Stimulated activated CD8-positive, alpha-beta memory T cell treated with anti-CD3 and anti-CD28 coated beads, Interleukin-2, amount 100 ng/mL, for 48 hours (primary cell): Measurements from ENCODE around the gene ZC2HC1C.
A peak's percentile ranks its signal among the peaks of the same experiment; 100 is the strongest.
"Not testable (repeated sequence)": the region's sequence is repeated elsewhere in the genome, so short reads cannot be mapped to it uniquely, and the experiment has no call there.

Experiments
- DNase-seq, 2 donors: peaks; one replicate each; pipeline ENCODE4 v3.0.0-alpha.2; 2020; ENCODE audit warnings: low read depth in 2 of 2

ZC2HC1C gene

DNA sequence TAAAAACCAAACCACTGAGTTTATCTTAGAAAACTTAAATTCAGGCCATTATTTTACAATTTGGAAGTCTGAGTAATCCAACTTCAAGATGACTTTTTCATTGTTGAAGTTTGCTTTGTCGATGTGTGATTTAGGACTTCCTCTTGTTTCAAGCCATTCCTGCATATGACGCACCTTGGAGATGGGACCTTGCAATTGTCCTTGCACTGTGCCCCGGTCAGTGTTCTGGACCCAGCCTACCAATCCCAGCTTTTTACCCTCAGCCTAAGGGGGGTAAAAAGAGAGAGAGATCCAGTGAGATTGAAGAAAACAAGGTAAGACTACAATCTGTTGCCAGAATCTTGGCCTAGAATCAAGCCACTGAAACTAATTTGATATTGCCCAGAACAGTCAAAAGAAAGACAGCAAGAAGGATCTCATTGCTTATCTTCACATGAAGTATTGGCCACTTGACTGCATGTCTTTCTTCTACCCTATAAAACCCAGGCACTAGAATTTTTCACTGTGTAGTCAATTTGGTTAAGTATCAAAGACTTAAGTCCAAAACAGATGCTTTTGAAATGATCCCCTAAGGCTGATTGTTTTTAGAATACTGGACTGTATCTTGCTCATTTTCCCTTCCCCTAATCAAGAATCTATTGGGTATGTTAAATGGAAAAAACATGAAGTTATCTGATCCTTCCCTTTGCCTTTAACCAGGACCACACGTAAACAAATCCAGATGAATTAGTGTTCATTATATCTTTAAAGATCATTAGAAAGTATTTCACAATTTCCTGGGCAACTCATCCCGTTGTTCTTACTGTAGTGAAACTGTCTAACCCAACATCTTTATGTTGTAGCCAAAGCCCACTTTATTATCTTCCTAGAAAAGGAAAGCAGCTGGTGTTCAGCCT lies 15.8 kb upstream of the ZC2HC1C start:
- no peak for DNase-seq

DNA sequence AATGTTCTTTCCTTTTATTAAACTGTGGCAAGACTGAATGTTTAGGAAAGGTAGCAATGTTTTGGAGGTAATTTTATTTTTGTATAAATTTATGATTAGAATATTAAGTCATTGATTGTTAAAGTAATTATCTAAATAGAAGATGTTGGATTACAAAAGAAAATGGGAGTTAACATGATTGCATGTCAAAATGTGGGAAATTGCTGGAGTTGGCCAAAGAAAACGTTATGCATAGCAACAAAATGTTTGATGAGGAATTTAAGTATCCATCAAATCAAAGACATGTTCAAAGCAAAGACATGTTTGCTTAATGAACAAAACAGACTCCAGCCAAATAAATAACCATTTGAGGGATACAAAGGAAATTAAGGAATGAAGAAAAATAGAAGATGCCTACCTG lies 15.0 kb upstream of the ZC2HC1C start:
- DNase-seq = no peak

DNA sequence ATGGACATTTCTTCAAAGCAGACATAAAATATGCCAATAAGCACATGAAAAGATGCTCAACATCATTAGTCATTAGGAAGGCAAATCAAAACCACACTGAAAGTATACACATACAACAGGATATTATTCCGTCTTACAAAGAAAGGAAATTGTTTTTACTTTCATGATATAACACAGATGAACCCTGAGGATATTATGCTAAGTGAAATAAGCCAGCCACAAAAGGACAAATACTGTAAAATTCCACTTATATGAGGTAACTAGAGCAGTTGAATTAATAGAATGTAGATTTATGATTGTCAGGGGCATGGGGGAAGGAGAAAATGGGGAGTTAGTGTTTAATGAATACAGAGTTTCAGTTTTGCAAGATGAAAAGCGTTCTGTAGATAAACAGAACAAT lies 9.8 kb upstream of the ZC2HC1C start:
- no peak for DNase-seq

DNA sequence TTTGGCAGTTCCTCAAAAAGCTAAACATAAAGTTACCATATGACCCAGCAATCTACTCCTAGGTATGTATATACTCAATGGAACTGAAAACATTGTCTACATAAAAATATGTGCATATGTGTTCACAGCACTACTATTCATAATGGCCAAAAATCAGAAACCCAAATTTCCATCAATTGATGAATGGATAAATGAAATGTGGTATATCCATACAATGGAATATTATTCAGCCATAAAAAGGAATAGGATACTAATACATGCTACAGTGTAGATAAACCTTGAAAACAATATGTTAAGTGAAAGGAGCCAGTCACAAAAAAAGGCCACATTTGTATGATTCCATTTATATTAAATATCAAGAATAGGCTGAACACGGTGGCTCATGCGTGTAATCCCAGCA lies 9.0 kb upstream of the ZC2HC1C start:
- DNase-seq = no peak

DNA sequence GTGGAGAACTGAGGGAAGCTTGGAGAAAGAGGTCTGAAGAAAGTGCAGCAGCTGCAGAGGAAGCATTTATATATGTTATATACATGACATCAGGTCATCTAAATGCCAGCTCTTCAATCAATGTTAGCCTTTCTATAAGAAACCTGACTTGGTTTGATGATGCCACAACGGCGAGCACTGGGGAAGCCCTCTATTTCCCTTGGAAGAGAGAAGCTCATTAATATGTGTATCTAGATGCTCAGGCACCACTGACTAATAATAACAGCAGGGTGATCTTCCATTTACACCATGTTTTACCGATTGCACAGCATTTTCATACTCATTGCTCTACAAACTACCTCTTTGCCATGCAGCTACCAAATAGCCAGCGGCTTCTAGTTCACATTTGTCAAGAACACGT lies 6.4 kb upstream of the ZC2HC1C start:
- DNase-seq = no peak

DNA sequence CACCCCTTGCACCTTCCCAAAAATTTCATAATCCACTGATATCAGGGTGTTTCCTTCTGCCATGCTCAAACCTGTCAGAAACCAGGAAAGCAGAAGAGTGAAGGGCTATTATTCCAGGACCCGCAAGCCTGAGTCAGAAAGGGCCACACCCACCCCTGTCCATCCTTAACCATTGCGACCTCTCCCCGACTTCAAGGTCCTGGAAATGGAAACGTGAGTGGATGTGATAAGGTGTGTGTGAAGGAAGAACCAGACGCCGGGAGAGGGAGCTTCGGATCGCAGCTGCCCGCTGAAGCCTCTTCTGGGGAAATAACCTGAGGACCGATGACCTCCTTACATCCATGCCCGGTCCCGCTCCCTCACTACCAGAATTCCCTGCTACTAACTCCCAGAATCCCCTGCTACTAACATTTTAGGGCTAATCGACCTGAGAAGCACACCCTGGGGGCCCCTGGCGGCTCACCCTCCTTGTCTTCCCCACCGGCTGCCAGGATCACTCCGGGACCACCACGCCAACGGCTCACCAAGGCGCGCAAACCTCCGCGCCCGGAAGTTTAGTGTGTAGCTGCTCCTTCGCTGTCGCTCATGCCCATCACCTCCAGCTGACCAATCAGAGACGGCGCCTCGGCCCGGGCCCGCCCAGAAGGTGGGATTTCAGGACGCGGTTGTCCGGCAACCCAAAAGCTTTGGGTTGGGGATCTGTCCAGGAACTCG lies 5.8 kb upstream of the ZC2HC1C start, which contains the start of gene ACYP1:
Gene ACYP1 (minus strand): TSS at position 534 of the 714 bp plus-strand sequence. CDS start 471 bp downstream, at position 63.
- DNase-seq = peak; percentile 87 to 94

DNA sequence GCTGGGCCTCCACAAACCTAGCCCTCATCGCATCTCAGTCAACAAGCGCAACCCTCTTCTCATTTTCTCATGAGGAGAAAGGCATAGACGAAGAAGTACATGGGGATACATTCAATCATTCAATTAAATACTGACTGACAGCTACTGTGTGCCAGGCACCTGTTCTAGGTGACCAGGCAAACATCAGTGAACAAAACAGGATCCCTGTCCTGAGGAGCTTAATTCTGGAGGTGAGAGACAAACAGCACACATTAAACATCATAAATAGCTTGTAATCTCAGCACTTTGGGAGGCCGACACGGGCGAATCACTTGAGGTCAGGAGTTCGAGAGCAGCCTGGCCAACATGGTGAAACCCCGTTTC lies 5.3 kb upstream of the ZC2HC1C start:
- no peak for DNase-seq

DNA sequence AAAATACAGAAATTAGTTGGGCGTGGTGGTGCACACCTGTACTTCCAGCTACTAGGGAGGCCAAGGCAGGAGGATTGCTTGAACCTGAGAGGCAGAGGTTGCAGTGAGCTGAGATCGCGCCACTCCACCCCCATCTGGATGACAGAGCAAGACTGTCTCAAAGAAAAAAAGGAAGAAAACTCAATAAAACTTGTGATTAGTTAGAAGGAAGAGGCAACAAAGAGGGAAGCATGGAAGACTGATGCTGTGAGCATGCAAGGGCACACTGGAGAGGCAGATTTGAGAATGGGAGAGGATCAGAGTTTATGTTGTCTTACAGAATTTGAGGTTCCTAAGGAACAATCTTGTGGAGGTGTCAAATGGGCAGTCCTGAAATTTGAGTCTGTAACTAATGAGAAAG lies 2.8 kb upstream of the ZC2HC1C start:
- DNase-seq = no peak

DNA sequence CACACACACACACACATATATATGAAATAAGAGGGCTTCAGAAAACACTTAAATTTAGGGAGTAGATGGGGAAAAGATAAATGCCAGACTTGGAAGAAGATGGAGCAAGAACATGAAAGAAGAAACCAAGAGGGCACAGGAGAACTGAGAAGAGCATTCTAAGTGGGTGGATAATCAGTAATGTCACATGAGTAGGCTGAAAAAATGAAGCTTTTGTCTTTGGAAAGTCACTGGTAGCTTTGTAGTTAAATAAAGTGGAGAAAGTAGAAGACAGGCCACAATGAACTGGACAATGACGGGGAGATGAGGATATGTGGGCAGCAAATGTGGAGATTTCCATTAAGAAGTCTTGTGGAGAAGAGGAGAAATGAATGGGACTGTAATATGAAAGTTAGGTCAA lies 2.2 kb upstream of the ZC2HC1C start:
- DNase-seq = no peak

DNA sequence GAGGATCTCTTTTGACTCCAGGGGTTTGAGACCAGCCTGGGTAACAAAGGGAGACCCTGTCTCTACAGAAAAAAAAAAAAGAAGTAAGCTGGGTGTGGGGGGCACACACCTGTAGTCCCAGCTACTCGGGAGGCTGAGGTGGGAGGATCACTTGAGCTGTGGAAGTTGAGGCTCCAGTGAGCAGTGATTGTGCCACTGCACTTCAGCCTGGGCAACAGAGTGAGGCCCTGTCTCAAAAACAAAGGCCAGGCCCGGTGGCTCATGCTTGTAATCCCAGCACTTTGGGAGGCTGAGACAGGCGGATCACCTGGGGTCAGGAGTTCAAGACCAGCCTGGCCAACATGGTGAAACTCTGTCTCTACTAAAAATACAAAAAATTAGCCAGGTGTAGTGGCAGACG lies 1.7 kb upstream of the ZC2HC1C start:
- not testable (repeated sequence) for DNase-seq

DNA sequence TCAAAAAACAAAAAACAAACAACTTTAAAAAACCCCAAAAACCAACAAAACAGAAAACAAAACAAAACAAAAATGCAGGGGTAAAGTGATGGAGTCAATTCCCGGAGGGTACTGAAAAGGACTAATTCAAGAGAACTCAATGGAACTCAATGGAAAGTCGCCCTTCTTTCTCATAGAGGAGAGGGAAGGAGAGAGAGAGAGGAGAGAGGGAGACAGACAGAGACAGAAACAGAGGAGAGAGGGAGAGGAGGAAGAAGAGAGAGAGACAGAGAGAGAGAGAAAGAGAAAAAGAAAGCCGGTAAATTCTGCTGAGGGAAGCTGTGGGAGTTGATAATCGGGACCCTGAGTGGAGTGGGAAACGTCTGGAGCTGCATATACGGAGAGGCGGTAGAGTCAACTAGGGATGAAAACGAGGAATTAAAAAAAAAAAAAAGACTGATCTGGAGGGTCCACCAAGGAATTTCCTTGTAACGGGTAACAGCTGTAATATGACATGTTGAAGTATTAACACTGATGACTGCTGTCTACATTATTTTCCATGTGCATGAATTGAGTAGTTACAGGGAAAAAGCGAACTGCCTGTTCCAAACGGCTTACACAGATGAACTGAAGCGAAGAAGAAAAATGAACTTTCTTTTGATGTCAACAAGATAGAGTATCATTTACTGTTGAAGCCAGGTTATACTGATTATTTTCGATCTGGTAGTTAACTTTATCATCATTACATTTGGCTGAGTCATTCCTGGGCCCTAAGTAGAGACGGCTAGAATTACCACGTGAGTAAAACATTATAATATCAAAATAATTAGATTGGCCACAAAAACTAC lies 934 bp upstream of the ZC2HC1C start:
- DNase-seq = no peak

DNA sequence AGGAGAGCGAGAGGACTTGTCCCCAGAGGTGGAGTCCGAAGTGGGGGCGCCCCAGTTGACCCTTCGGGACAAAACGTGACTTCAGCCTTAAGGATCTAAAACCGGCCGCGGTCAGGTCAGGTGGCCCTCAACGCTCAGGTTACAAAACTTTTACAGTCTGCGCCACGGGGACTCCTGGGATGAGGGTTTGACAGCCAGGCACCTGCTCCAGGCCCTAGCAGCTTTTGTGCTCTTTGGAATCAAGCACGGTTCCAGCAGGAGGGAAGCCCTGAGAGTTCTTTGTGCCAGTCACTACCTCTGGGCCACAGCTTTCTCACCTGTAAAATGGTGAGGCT lies 337 bp downstream of the ZC2HC1C start:
- no peak for DNase-seq

DNA sequence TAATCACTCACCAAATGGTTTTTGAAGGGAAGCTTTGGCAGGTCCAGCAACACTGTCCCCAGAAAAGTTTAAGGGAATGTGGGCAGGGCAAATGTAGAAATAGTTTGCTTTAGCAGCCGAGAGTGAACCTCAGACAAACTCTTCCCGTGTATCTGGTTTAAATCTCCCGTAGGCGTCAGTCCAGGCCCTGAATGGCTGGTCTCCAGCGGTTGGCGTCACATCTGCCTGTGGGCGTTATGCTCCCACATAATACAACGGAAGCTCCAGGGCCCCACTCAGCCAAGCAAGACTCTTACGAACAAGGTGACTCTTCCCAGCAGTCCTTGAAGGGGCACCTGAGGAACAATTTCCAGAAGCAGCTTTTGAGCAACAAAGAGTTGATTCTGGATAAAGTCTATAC lies 942 bp downstream of the ZC2HC1C start:
- no peak for DNase-seq

DNA sequence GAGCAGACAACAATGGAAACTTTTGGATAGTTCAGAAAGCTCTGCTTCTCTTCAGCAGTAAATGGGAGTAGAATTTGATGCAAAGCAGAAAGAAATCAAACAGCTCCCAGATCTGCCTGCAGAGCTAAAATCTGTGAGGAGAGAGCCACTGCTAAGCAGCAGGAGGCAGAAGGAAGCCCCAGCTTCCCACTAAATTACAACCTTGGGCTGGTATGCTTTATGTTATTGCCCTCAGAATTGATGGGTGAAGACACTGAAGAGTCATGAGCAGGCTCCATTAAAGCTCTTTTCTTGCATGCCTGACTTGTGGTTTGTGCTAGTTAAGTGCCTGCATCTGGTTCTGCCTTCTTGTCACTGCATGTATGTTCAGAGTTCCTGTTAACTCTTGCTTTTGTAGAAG lies 8.4 kb downstream of the ZC2HC1C start:
- no peak for DNase-seq

DNA sequence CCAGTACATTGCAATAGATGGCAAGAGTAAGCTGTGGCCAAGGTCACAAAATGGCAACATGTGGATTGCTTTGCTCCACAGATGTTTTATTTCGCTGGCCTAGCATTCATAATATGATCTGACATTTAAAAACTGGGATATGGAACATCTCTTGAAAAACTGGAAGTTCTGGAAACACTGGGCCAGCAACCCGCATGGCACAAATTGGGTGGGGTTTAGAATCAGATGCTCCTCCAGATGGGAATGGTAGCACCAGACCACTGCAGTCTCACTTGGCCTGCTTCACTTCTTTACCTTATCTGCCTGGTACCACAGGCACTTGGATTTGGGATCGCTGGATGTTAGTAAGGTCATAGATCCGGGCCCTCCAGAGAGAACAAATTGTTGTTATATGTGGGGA lies 10.1 kb downstream of the ZC2HC1C start:
- DNase-seq = no peak

DNA sequence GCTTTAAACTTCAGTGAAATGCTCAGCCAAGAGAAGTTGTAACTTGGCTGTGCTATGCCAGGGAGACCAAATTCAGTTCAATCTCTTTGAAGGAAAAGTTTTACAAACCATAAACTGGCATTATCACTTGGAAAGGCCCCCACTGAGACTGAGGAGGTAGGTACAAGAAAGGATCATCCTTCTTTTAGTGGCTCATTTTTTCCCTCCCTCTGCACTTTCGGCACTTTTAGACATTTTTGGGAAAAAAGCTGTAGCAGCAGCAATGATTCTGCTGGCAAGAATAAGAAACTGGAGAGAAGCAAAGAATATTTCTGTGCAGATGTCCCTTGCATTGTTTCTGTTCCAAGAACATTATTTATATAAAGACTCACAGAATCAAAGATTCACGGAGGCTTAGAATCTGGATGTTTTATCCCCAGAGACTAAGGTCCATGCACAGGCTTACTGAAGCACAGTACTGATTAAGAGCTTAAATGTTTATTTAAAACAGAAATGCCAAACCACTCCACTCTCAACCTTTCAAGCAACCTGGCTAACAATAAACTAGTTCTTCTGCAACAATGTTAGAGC lies 12.3 kb downstream of the ZC2HC1C start:
- DNase-seq = no peak

DNA sequence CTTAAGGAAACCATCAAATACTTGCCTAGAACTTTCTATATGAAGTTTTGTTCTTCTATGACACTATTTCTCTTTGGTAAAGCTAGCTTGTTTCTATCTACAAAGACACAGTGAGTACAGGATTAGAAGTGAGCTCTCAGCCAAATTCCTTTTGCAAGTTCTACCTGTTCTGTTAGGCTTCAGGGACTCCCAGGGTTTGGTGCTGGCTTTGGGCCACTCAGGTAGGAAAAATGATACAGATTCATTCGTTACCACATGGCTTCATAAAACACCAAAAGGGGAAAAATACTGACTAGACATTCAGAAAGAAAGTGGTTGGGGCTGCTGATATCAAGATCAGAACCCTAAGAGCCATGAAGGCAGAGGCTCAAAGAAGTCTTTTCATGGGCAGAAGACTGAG lies 13.8 kb downstream of the ZC2HC1C start:
- no peak for DNase-seq

DNA sequence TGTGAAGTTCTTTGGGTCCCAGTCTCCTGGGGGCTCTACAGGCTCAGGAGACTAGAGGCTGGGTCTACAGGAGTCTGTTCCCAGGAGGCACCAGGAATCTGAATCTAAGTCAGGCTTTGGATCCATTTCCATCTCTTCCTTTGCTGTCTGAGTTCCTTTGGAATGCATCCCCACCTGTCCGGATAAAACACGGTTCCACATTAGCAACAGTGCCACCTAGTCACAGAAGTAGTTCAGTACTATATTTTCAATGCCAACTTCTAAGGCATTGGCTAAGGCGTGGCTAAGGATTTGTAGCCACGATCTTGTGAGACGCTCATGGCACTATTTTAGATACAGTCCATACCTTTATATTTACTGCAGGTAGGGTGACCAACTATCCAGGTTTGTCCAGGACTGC lies 15.1 kb downstream of the ZC2HC1C start:
- DNase-seq = no peak

DNA sequence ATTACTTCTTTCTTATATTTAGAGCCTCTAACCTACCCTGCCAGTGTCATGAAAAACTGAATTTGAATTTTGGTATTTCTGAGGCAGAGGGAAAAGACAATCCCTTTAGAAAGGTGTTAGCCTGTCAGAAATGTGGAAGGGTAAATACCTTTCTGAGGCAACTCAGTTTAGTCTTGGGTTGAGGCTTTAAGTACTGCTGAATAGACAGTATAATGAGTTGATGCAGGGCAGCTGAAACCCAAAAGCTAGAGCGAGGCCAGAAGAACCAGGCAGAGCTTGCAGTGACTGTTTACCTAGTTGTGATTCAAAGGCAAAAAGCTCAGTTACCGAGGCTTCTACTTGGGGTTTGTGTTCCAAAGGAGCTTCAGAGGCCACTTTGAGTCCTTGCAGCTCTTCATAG lies 18.7 kb downstream of the ZC2HC1C start:
- no peak for DNase-seq

DNA sequence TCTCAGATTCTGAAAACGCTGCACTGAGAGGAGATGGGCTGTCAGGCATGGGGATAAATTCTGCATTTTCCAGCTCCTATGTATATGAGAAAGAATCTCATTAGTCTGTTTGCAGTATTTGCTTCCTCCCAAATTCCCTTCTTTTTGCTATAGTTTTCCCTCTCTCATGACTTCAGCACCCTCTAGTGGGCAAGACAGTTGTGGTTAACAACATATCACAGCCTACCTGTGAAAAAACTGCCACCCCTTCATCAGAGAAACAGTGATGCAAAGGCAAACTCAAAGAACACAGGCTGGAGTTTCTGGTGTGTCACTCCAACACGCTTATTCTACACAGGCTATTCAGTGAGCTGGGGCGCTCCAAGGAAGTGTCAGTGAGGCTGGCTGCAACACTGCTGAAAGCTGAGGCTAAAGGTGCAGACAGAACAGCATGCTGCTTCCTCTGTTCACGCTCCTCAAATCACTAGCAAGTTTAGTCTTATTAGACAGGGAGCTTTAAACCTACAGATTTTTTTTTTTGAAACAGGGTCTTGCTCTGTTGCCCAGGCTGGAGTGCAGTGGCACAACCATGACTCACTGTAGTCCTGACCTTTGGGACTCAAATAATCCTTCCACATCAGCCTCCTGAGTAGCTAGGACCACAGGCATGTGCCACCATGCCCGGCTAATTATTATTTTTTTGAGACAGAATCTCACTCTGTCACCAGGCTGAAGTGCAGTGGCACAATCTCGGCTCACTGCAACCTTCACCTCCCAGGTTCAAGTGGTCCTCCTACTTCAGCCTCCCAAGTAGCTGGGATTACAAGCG lies 19.3 kb downstream of the ZC2HC1C start:
- DNase-seq = no peak

DNA sequence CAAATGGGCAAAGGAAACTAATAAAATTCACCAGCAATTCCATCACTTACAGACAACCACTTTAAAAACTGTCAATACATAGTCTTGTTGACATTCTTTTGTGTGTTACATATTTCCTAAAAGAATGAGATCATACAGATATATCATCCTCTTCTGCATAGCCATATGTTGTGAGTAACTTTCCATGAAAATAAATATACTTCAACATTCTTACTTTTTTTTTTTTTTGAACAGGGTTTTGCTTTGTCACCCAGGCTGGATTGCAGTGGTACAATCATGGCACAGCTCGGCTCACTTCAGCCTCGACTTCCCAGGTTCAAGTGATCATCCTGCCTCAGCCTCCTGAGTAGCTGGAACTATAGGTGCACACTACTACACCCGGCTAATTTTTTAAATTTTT lies 20.9 kb downstream of the ZC2HC1C start:
- DNase-seq = no peak
